Activated B cell treated with CpG ODN at 0.5 μM for 24 hours (primary cell): Measurements from ENCODE around the gene MEPCE. TPM values are rescaled to one million over a fixed set of nuclear protein-coding genes. Genes with fewer than 3 reads are reported as not detected.
"Not testable (repeated sequence)": the region's sequence is repeated elsewhere in the genome, so short reads cannot be mapped to it uniquely, and the experiment has no call there.

ENCODE experiments used
- ATAC-seq: fragments of 200-7000 bp; cut with Tn5 transposase; one replicate; pipeline ENCODE4 v1.10.0; 2021; ENCODE audit warnings: low read depth, mild to moderate bottlenecking, moderate library complexity
- CTCF ChIA-PET: fragments of 350-600 bp; sonication (Branson Sonifier 250); formaldehyde crosslinking; loops from one replicate; lab custom pipeline; 2021; ENCODE audit warnings: antibody characterized with exemption; lab: Charles Lee
- POLR2A ChIA-PET: fragments of 350-600 bp; sonication (Branson Sonifier 250); formaldehyde crosslinking; loops from one replicate; lab custom pipeline; 2021; ENCODE audit warnings: antibody characterized with exemption; lab: Charles Lee
- DNase-seq: peaks from one replicate; pipeline ENCODE4 v3.0.0; 2022
- H3K27ac Mint-ChIP-seq: one replicate; pipeline ENCODE4 v1.8.0; 2020; ENCODE audit warnings: mixed read lengths
- H3K27me3 Mint-ChIP-seq: one replicate; pipeline ENCODE4 v1.8.0; 2021; ENCODE audit warnings: mixed read lengths
- H3K36me3 Mint-ChIP-seq: one replicate; pipeline ENCODE4 v1.8.0; 2021; ENCODE audit warnings: low read depth, mixed read lengths
- H3K4me1 Mint-ChIP-seq: one replicate; pipeline ENCODE4 v1.8.0; 2021; ENCODE audit warnings: mixed read lengths
- H3K4me3 Mint-ChIP-seq: one replicate; pipeline ENCODE4 v1.8.0; 2020; ENCODE audit warnings: mild to moderate bottlenecking, mixed read lengths
- H3K9me3 Mint-ChIP-seq: one replicate; pipeline ENCODE4 v1.8.0; 2020; ENCODE audit warnings: mixed read lengths
- intact Hi-C: fragments of 100-400 bp; cut with micrococcal nuclease; formaldehyde crosslinking; loops from one replicate; pipeline ENCODE4 v1.15.1; 2024
- total RNA-seq: library from RNA; stranded (reverse); gene quantifications from 2 replicates; pipeline ENCODE4 v1.2.3, GENCODE V29; 2022
- TF ChIP-seq, protein P1 (sequence below): fragments of 200-600 bp; IDR thresholded peaks from one replicate; pipeline ENCODE4 v1.8.0; 2022; ENCODE audit warnings: antibody characterized with exemption, mild to moderate bottlenecking

The MEPCE gene
- total RNA-seq, 1 donor from 2014 or later: 65.5 TPM

DNA sequence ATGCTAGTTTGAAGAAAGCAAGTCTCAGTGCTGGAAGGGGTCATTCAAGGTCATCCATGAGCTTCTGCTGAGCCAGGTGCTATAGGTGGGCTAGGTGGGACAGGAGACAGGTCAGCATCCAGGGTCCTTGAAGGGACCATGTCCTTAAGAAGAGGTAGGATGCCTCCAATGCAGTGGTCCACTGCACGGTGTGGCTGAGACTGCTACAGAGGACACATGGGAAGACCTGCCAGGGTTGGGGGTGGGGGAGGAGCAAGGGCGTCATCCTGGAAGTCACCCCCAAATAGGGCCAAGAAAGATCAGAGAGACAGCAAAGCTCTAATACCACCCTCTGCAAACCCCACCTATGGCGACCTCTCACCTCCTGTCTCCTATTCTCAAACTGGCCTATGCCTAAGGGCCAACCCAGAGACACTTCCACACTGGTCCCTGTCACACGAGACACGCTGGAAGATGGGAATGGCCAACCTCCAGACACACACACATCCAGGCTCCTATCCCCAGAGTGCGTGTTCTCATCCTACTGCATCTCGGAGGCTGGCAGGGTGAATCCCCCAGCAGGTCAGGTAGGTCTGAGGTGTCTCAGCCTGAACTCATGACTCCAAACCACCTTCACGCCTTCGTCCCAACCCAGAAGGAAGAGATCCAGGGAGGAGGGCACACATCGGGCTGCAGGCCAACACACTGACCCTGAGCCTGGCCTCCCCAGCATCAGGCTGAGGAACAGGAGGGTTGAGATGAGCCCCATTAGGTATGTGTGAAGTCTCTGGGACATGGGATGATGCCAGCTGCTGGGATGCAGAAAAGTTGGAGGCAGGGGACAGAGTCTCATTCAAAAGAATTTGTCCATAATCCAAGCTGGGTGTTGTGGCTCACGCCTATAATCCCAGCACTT lies 12.3 kb downstream of the MEPCE start:
- ATAC-seq: no peak

GRCh38 chr7:100443096-100443840 lies 13.6 kb downstream of the MEPCE start:
- DNase-seq: no peak
- ChIA-PET CTCF (no interaction called here), POLR2A (interaction anchor here (1.6 kb wide), 1 partner anchor 143 kb away, joined by 5 read pairs; the partner anchor contains the start of genes FBXO24 and LRCH4)
- intact Hi-C loops: no loop called here
- Mint-ChIP-seq H3K4me1 (peaks cover 18% of the 10 kb centered on the region), H3K27ac (peak overlapping the region; percentile 19), H3K27me3 (no peaks in the 10 kb centered on the region), H3K9me3 (no peaks in the 10 kb centered on the region), H3K4me3 (no peak overlapping the region), H3K36me3 (no peaks in the 10 kb centered on the region)
- TF ChIP-seq, protein P1, sequence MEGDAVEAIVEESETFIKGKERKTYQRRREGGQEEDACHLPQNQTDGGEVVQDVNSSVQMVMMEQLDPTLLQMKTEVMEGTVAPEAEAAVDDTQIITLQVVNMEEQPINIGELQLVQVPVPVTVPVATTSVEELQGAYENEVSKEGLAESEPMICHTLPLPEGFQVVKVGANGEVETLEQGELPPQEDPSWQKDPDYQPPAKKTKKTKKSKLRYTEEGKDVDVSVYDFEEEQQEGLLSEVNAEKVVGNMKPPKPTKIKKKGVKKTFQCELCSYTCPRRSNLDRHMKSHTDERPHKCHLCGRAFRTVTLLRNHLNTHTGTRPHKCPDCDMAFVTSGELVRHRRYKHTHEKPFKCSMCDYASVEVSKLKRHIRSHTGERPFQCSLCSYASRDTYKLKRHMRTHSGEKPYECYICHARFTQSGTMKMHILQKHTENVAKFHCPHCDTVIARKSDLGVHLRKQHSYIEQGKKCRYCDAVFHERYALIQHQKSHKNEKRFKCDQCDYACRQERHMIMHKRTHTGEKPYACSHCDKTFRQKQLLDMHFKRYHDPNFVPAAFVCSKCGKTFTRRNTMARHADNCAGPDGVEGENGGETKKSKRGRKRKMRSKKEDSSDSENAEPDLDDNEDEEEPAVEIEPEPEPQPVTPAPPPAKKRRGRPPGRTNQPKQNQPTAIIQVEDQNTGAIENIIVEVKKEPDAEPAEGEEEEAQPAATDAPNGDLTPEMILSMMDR: no peak
- no peak for ATAC-seq

More for the DNA sequence above, 12.3 kb downstream of the MEPCE start:
- Mint-ChIP-seq H3K36me3 (no peaks in the 10 kb centered on the region), H3K4me3 (no peak overlapping the region), H3K4me1 (peaks cover 20% of the 10 kb centered on the region), H3K27ac (no peak overlapping the region), H3K27me3 (no peaks in the 10 kb centered on the region), H3K9me3 (no peaks in the 10 kb centered on the region)
- CTCF ChIA-PET: interaction anchor here (0.7 kb wide), 1 partner anchor 80 kb away, joined by 3 read pairs; no protein-coding TSS in a partner anchor
- TF ChIP-seq, protein P1: no peak
- no peak for DNase-seq
- POLR2A ChIA-PET: interaction anchor here (0.8 to 1.3 kb wide), 2 partner anchors 12 to 13 kb away, joined by 3 read pairs; partner anchors contain the start of gene MEPCE
- intact Hi-C loops: no loop called here

- ChIA-PET CTCF (interaction anchor here (2.0 kb wide), 1 partner anchor 11 kb away, joined by 5 read pairs; no protein-coding TSS in a partner anchor), POLR2A (interaction anchor here (0.6 to 2.3 kb wide), 13 partner anchors 8 to 351 kb away, joined by 3 to 15 read pairs (median 6); partner anchors contain the start of genes FBXO24, LRCH4, MEPCE and PPP1R35)
- TF ChIP-seq, protein P1: no peak
- Mint-ChIP-seq H3K27me3 (no peaks in the 10 kb centered on the region), H3K4me3 (no peak overlapping the region), H3K27ac (peak overlapping the region; percentile 53), H3K36me3 (no peaks in the 10 kb centered on the region), H3K4me1 (peaks cover 18% of the 10 kb centered on the region), H3K9me3 (no peaks in the 10 kb centered on the region)
- no peak for DNase-seq
- intact Hi-C loops: no loop called here
- ATAC-seq: peak; percentile 60
Measured at GRCh38 chr7:100444311-100445278, 15.0 kb downstream of the MEPCE start.

DNA sequence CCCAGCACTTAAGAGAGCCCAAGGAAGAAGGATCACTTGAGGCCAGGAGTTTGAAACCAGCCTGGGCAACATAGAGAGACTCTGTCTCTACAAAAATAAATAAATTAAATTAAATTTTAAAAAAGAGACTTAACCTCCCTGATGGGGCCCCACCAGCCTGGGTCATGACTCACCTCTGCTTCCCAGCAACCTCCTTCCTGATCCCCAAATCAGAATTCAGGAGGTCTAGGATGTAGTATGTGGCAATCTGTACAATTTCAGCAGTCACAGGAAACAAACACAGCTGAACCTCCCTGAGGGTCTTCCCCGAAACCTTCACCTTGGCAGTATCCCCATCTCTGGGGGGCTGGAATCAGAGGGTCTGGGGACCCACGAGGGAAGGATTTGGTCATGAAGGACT lies 16.4 kb downstream of the MEPCE start:
- Mint-ChIP-seq H3K4me3 (no peak overlapping the region), H3K27ac (no peak overlapping the region), H3K9me3 (no peaks in the 10 kb centered on the region), H3K27me3 (no peaks in the 10 kb centered on the region), H3K36me3 (no peaks in the 10 kb centered on the region), H3K4me1 (peaks cover 27% of the 10 kb centered on the region)
- ATAC-seq: no peak
- ChIA-PET POLR2A (interaction anchor here (1.8 to 2.3 kb wide), 3 partner anchors 9 to 17 kb away, joined by 6 to 12 read pairs (median 6); partner anchors contain the start of genes MEPCE, PPP1R35 and ZCWPW1), CTCF (interaction anchor here (1.1 kb wide), 1 partner anchor 115 kb away, joined by 3 read pairs; no protein-coding TSS in a partner anchor)
- intact Hi-C loops: no loop called here
- DNase-seq: no peak
- TF ChIP-seq, protein P1: no peak

DNA sequence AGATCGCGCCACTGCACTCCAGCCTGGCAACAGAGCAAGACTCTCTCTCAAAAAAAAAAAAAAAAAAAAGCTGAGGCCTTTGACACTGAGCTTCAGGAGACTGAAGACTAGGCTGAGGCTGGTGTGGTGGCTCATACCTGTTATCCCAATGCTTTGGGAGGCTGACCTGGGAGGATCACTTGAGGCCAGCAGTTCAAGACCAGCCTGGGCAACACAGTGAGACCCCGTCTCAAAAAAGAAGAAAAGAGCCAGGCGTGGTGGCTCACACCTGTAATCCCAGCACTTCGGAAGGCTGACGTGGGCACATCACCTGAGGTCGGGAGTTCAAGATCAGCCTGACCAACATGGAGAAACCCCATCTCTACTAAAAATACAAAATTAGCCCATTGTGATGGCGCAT lies 17.7 kb downstream of the MEPCE start:
- H3K36me3 Mint-ChIP-seq, H3K27ac Mint-ChIP-seq, H3K9me3 Mint-ChIP-seq, ATAC-seq, H3K4me3 Mint-ChIP-seq, DNase-seq, intact Hi-C loops, H3K27me3 Mint-ChIP-seq: not testable (repeated sequence)
- peaks cover 27% of the 10 kb centered on the region for H3K4me1 Mint-ChIP-seq
- ChIA-PET POLR2A (interaction anchor here (0.5 to 2.0 kb wide), 6 partner anchors 11 to 178 kb away, joined by 3 to 16 read pairs (median 3); partner anchors contain the start of genes MEPCE, PPP1R35 and ZCWPW1), CTCF (interaction anchor here (1.4 kb wide), 1 partner anchor 40 kb away, joined by 3 read pairs; no protein-coding TSS in a partner anchor)
